HEK293 (cell line): Measurements from ENCODE around the gene EVL.

Experiments
- CTCF ChIA-PET: fragments of 350-600 bp; formaldehyde crosslinking; extraction: SDS; loops from one replicate; lab custom pipeline; 2021; ENCODE audit warnings: antibody characterized with exemption; lab: Yijun Ruan, JAX
- POLR2A ChIA-PET: fragments of 300-600 bp; formaldehyde crosslinking; extraction: SDS; loops from one replicate; lab custom pipeline; 2020; ENCODE audit warnings: antibody characterized with exemption, inconsistent platforms; lab: Yijun Ruan, JAX
- H3K27ac ChIP-seq: fragments of 200-500 bp; sonication (Bioruptor generic); 2 replicates; pipeline ENCODE4 v1.5.1; 2014; ENCODE audit warnings: low read depth, low read length, control low read depth, inconsistent platforms; ENCODE audit errors: extremely low read depth
- H3K36me3 ChIP-seq, 2 experiments: fragments of 200-500 bp in 1 of 2; sonication (Bioruptor generic) in 1 of 2; 1 replicate in 1 of 2; 2 replicates in 1 of 2; pipeline ENCODE4 v1.5.1; 2014 to 2017; ENCODE audit warnings: inconsistent platforms in 2 of 2, low read length in 2 of 2; ENCODE audit not compliant: control insufficient read depth in 2 of 2, insufficient read depth in 1 of 2
- H3K4me1 ChIP-seq: fragments of 200-500 bp; sonication (Bioruptor generic); 2 replicates; pipeline ENCODE4 v1.5.1; 2014; ENCODE audit warnings: mild to moderate bottlenecking, low read length, inconsistent platforms; ENCODE audit not compliant: control insufficient read depth, insufficient read depth
- H3K4me3 ChIP-seq: 2 replicates; pipeline ENCODE4 v1.5.1; 2011; ENCODE audit warnings: low read depth, mild to moderate bottlenecking, control low read depth, low read length, moderate library complexity
- H3K9me3 ChIP-seq: fragments of 200-500 bp; sonication (Bioruptor generic); 2 replicates; pipeline ENCODE4 v1.5.1; 2014; ENCODE audit warnings: low read depth, low read length, inconsistent platforms; ENCODE audit not compliant: control insufficient read depth, insufficient read depth
- AEBP2 ChIP-seq: fragments of 450-650 bp; formaldehyde crosslinking; IDR thresholded peaks from 2 replicates; pipeline ENCODE4 v1.5.1; 2016; ENCODE audit warnings: missing biosample characterization, missing genetic modification characterization, borderline replicate concordance
- BCL6B ChIP-seq: fragments of 450-650 bp; formaldehyde crosslinking; IDR thresholded peaks from 2 replicates; pipeline ENCODE4 v1.5.1; 2017; ENCODE audit warnings: missing biosample characterization, missing genetic modification characterization
- CTCF ChIP-seq: fragments of 450-650 bp; formaldehyde crosslinking; IDR thresholded peaks from 2 replicates; pipeline ENCODE4 v1.5.1; 2016; ENCODE audit warnings: missing biosample characterization, missing genetic modification characterization
- GLIS1 ChIP-seq: fragments of 450-650 bp; formaldehyde crosslinking; IDR thresholded peaks from 2 replicates; pipeline ENCODE4 v1.5.1; 2016; ENCODE audit warnings: missing biosample characterization, missing genetic modification characterization
- IKZF3 ChIP-seq: fragments of 450-650 bp; IDR thresholded peaks from 2 replicates; pipeline ENCODE4 v1.5.0; 2018; ENCODE audit warnings: missing biosample characterization, mild to moderate bottlenecking, missing genetic modification characterization, moderate library complexity
- KLF1 ChIP-seq: fragments of 450-650 bp; formaldehyde crosslinking; IDR thresholded peaks from 2 replicates; pipeline ENCODE4 v1.5.1; 2016; ENCODE audit warnings: missing biosample characterization, missing genetic modification characterization
- PRDM6 ChIP-seq: fragments of 450-650 bp; formaldehyde crosslinking; IDR thresholded peaks from 2 replicates; pipeline ENCODE4 v1.5.1; 2017; ENCODE audit warnings: missing biosample characterization, missing genetic modification characterization
- SP7 ChIP-seq: fragments of 450-650 bp; formaldehyde crosslinking; IDR thresholded peaks from 2 replicates; pipeline ENCODE4 v1.5.1; 2016; ENCODE audit warnings: missing biosample characterization, missing genetic modification characterization
- TRIM28 ChIP-seq: IDR thresholded peaks from 2 replicates; pipeline ENCODE4 v1.6.1; 2011; ENCODE audit warnings: low read length, control low read depth, borderline replicate concordance
- YY1 ChIP-seq: fragments of 450-650 bp; formaldehyde crosslinking; IDR thresholded peaks from 2 replicates; pipeline ENCODE4 v1.5.1; 2018; ENCODE audit warnings: missing biosample characterization, missing genetic modification characterization
- ZBTB17 ChIP-seq: fragments of 450-650 bp; formaldehyde crosslinking; IDR thresholded peaks from 2 replicates; pipeline ENCODE4 v1.5.1; 2016; ENCODE audit warnings: missing biosample characterization, missing genetic modification characterization
- ZBTB44 ChIP-seq: fragments of 450-650 bp; IDR thresholded peaks from 2 replicates; pipeline ENCODE4 v1.5.1; 2018; ENCODE audit warnings: missing biosample characterization, mild to moderate bottlenecking, missing genetic modification characterization
- ZBTB8A ChIP-seq: fragments of 450-650 bp; formaldehyde crosslinking; IDR thresholded peaks from 2 replicates; pipeline ENCODE4 v1.5.1; 2016; ENCODE audit warnings: missing biosample characterization, missing genetic modification characterization
- ZIC2 ChIP-seq: fragments of 450-650 bp; formaldehyde crosslinking; IDR thresholded peaks from 2 replicates; pipeline ENCODE4 v1.5.1; 2016; ENCODE audit warnings: missing biosample characterization, missing genetic modification characterization
- ZNF341 ChIP-seq: fragments of 450-650 bp; formaldehyde crosslinking; IDR thresholded peaks from 2 replicates; pipeline ENCODE4; 2016; ENCODE audit warnings: low read depth, missing biosample characterization, missing genetic modification characterization
- ZNF362 ChIP-seq: fragments of 450-650 bp; formaldehyde crosslinking; IDR thresholded peaks from 2 replicates; pipeline ENCODE4 v1.5.1; 2016; ENCODE audit warnings: missing biosample characterization, missing genetic modification characterization
- ZNF366 ChIP-seq: fragments of 450-650 bp; formaldehyde crosslinking; conservative IDR thresholded peaks from 2 replicates; pipeline ENCODE4 v1.5.1; 2016; ENCODE audit warnings: missing biosample characterization, missing genetic modification characterization
- ZNF561 ChIP-seq: fragments of 450-650 bp; IDR thresholded peaks from 2 replicates; pipeline ENCODE4 v1.5.1; 2018; ENCODE audit warnings: missing biosample characterization, missing genetic modification characterization, borderline replicate concordance
- ZNF596 ChIP-seq: fragments of 450-650 bp; IDR thresholded peaks from 2 replicates; pipeline ENCODE4 v1.5.0; 2018; ENCODE audit warnings: missing biosample characterization, mild to moderate bottlenecking, missing genetic modification characterization, moderate library complexity
- ZNF600 ChIP-seq: fragments of 450-650 bp; formaldehyde crosslinking; IDR thresholded peaks from 2 replicates; pipeline ENCODE4 v1.5.1; 2016; ENCODE audit warnings: missing biosample characterization, missing genetic modification characterization
- ZNF621 ChIP-seq: fragments of 450-650 bp; formaldehyde crosslinking; IDR thresholded peaks from 2 replicates; pipeline ENCODE4 v1.5.1; 2017; ENCODE audit warnings: missing biosample characterization, missing genetic modification characterization
- ZNF692 ChIP-seq: fragments of 450-650 bp; formaldehyde crosslinking; IDR thresholded peaks from 2 replicates; pipeline ENCODE4 v1.5.1; 2016; ENCODE audit warnings: missing biosample characterization, missing genetic modification characterization
- ZSCAN30 ChIP-seq: fragments of 450-650 bp; IDR thresholded peaks from 2 replicates; pipeline ENCODE4 v1.5.1; 2018; ENCODE audit warnings: missing biosample characterization, mild to moderate bottlenecking, missing genetic modification characterization, moderate library complexity
- ZSCAN4 ChIP-seq: fragments of 450-650 bp; formaldehyde crosslinking; IDR thresholded peaks from 2 replicates; pipeline ENCODE4 v1.5.1; 2017; ENCODE audit warnings: missing biosample characterization, missing genetic modification characterization

Gene EVL

GRCh38 chr14:100078997-100079725 is 13.9 kb downstream of the EVL start:
- Histone ChIP-seq H3K36me3 (no peaks in the 10 kb centered on the region), H3K27ac (peak overlapping the region; percentile 54; the same call in 1 of the 2 replicates), H3K4me1 (peaks cover 15% of the 10 kb centered on the region), H3K9me3 (no peaks in the 10 kb centered on the region), H3K4me3 (no peak overlapping the region)
- CTCF ChIA-PET, result interaction anchor here (0.5 to 3.0 kb wide), 11 partner anchors 11 to 646 kb away, joined by 3 to 20 read pairs (median 4); no protein-coding TSS in a partner anchor
- POLR2A ChIA-PET, result no interaction called here
- TF ChIP-seq CTCF (tag by site-specific recombination), result peak; percentile 94
- 0 out of 2 replicates have a peak, but pooled peaks have one; percentile 22 for TF ChIP-seq ZSCAN30 (tag by site-specific recombination)
- TF ChIP-seq GLIS1 (tag by site-specific recombination), result peak; percentile 79
- no peak for TF ChIP-seq YY1 (tag by site-specific recombination)
- peak; percentile 66 for TF ChIP-seq ZBTB8A
- TF ChIP-seq ZNF600 (tag by site-specific recombination), result peak; percentile 56
- 0 out of 2 replicates have a peak, but pooled peaks have one; percentile 55 for TF ChIP-seq ZNF561 (tag by site-specific recombination)
- TF ChIP-seq BCL6B (tag by site-specific recombination), result peak; percentile 78; the same call in 1 of the 2 replicates
- TF ChIP-seq ZNF341 (tag by site-specific recombination), result peak; percentile 49
- TF ChIP-seq IKZF3 (tag by site-specific recombination), result peak; percentile 13; the same call in 1 of the 2 replicates
- no peak for TF ChIP-seq ZNF362 (tag by site-specific recombination)
- no peak for TF ChIP-seq ZNF366 (tag by site-specific recombination)
- 0 out of 2 replicates have a peak, but pooled peaks have one; percentile 29 for TF ChIP-seq SP7 (tag by site-specific recombination)
- peak; percentile 81 for TF ChIP-seq ZBTB17 (tag by site-specific recombination)
- TF ChIP-seq ZIC2 (tag by site-specific recombination), result peak; percentile 66
- TF ChIP-seq KLF1, result 0 out of 2 replicates have a peak, but pooled peaks have one; percentile 24
- peak; percentile 53; the same call in 1 of the 2 replicates for TF ChIP-seq ZNF692
- TF ChIP-seq PRDM6, result peak; percentile 59; the same call in 1 of the 2 replicates
- TF ChIP-seq AEBP2 (tag by site-specific recombination), result no peak
- no peak for TF ChIP-seq ZSCAN4
- no peak for TF ChIP-seq ZNF621 (tag by site-specific recombination)
- TF ChIP-seq ZNF596 (tag by site-specific recombination), result 0 out of 2 replicates have a peak, but pooled peaks have one; percentile 59
- TF ChIP-seq TRIM28, result peak; percentile 89; the same call in 1 of the 2 replicates
- TF ChIP-seq ZBTB44 (tag by site-specific recombination), result 0 out of 2 replicates have a peak, but pooled peaks have one; percentile 7
